K562 (cell line): ENCODE results near the gene DRD2. TPM values are rescaled to one million over a fixed set of nuclear protein-coding genes. Genes with fewer than 3 reads are reported as not detected.

Source experiments
- ATAC-seq: fragments of 200-7000 bp; cut with Tn5 transposase; 3 replicates; pipeline ENCODE4 v1.9.1; 2020; ENCODE audit warnings: moderate library complexity
- BruUV-seq: library from RNA; stranded (reverse); fragments of 400-500 nt; replicated peaks from 2 replicates; lab custom pipeline; 2021; lab: Mats Ljungman, UMichigan
- CTCF ChIA-PET: fragments of 300-600 bp; formaldehyde crosslinking; extraction: SDS; loops from one replicate; lab custom pipeline; 2021; ENCODE audit warnings: low intra/inter-chr PET ratio; lab: Yijun Ruan, JAX
- POLR2A ChIA-PET: fragments of 300-600, 350-650 bp; sonication (Branson Sonifier 250); formaldehyde crosslinking; extraction: SDS; loops from one replicate; lab custom pipeline; 2021; ENCODE audit warnings: antibody characterized with exemption, inconsistent platforms; lab: Yijun Ruan, JAX
- DNase-seq, 4 experiments: peaks; one replicate each; pipeline versions ENCODE4 v3.0.0 to v3.0.0-alpha.2; 2011 to 2018; ENCODE audit warnings: low spot score in 3 of 4, mixed read lengths in 3 of 4; ENCODE audit errors: extremely low read depth in 1 of 4
- FAIRE-seq: peaks from 2 replicates; lab custom pipeline; 2011; peaks lifted over from hg19 to GRCh38; lab: Jason Lieb, UNC
- H2AFZ ChIP-seq: 2 replicates; pipeline ENCODE4 v1.6.0; 2011; ENCODE audit warnings: low read depth, low read length, control low read depth, inconsistent platforms
- H3K27ac ChIP-seq: fragments of 200-600 bp; 3 replicates; pipeline ENCODE4 v1.8.0; 2011; ENCODE audit warnings: low read depth, mild to moderate bottlenecking, control low read depth, inconsistent platforms, low read length, moderate library complexity, mixed read lengths; ENCODE audit errors: extremely low read depth
- H3K27me3 ChIP-seq, 2 experiments: fragments of 300-600 bp in 1 of 2; 2 replicates in 1 of 2; 3 replicates in 1 of 2; pipeline versions ENCODE4 v1.6.0 to v1.8.0; 2011; ENCODE audit warnings: inconsistent platforms in 2 of 2, low read length in 2 of 2, mild to moderate bottlenecking in 1 of 2, mixed read lengths in 1 of 2, moderate library complexity in 1 of 2; ENCODE audit not compliant: control insufficient read depth in 2 of 2, insufficient read depth in 2 of 2
- H3K36me3 ChIP-seq: fragments of 300-600 bp; 3 replicates; pipeline ENCODE4 v1.8.0; 2011; ENCODE audit warnings: mild to moderate bottlenecking, low read length, inconsistent platforms; ENCODE audit not compliant: control insufficient read depth, insufficient read depth
- H3K4me1 ChIP-seq, 2 experiments: fragments of 200-600 bp in 1 of 2; replicated peaks in 1 of 2; 2 replicates in 1 of 2; 3 replicates in 1 of 2; pipeline versions ENCODE4 v1.5.1 to v1.8.0; 2011; ENCODE audit warnings: inconsistent platforms in 2 of 2, low read length in 2 of 2, mild to moderate bottlenecking in 1 of 2, mixed read lengths in 1 of 2, moderate library complexity in 1 of 2; ENCODE audit not compliant: control insufficient read depth in 2 of 2, insufficient read depth in 2 of 2
- H3K4me2 ChIP-seq: 2 replicates; pipeline ENCODE4 v1.6.1; 2011; ENCODE audit warnings: low read length, control low read depth, inconsistent platforms, mixed read lengths; ENCODE audit not compliant: insufficient read depth
- H3K4me3 ChIP-seq: fragments of 200-600 bp; sonication (generic), shearing (Covaris generic); 2 replicates; pipeline ENCODE4 v1.5.1; 2016; ENCODE audit warnings: control low read depth, inconsistent platforms
- H3K79me2 ChIP-seq: fragments of 200-600 bp; 3 replicates; pipeline ENCODE4 v1.8.0; 2011; ENCODE audit warnings: low read length, inconsistent platforms; ENCODE audit not compliant: control insufficient read depth, insufficient read depth
- H3K9ac ChIP-seq, 2 experiments: 2 replicates each; pipeline versions ENCODE4 v1.6.0 to v1.6.1; 2011; ENCODE audit warnings: low read depth in 2 of 2, low read length in 2 of 2, control low read depth in 1 of 2, inconsistent platforms in 1 of 2, mild to moderate bottlenecking in 1 of 2, mixed read lengths in 1 of 2; ENCODE audit not compliant: insufficient read depth in 1 of 2
- H3K9me1 ChIP-seq: one replicate; pipeline ENCODE4 v1.6.0; 2011; ENCODE audit warnings: inconsistent platforms, mild to moderate bottlenecking, low read length, moderate library complexity; ENCODE audit not compliant: control insufficient read depth, insufficient read depth
- H3K9me3 ChIP-seq: replicated peaks from 2 replicates; pipeline ENCODE4 v1.5.1; 2011; ENCODE audit warnings: low read depth, low read length, inconsistent platforms; ENCODE audit not compliant: control insufficient read depth, insufficient read depth
- H4K20me1 ChIP-seq: replicated peaks from 2 replicates; pipeline ENCODE4 v1.6.1; 2011; ENCODE audit warnings: low read length, inconsistent platforms, mixed read lengths; ENCODE audit not compliant: control insufficient read depth, insufficient read depth
- ATF3 ChIP-seq, 2 experiments: fragments of 450-650 bp in 1 of 2; sonication (generic) in 1 of 2; formaldehyde crosslinking in 1 of 2; IDR thresholded peaks in 1 of 2; conservative IDR thresholded peaks in 1 of 2; 2 replicates each; pipeline versions ENCODE4 v1.6.1 to v1.8.1; 2016 to 2023; ENCODE audit warnings: mild to moderate bottlenecking in 2 of 2, moderate library complexity in 2 of 2, inconsistent platforms in 1 of 2, missing genetic modification reagents in 1 of 2
- CBFA2T2 ChIP-seq: fragments of 450-650 bp; conservative IDR thresholded peaks from 2 replicates; pipeline ENCODE4 v1.6.1; 2017; ENCODE audit warnings: mild to moderate bottlenecking
- E2F8 ChIP-seq: fragments of 450-650 bp; IDR thresholded peaks from 2 replicates; pipeline ENCODE4 v1.7.1; 2018; ENCODE audit warnings: mild to moderate bottlenecking, low read depth; ENCODE audit not compliant: partially characterized antibody
- HNRNPL ChIP-seq: fragments of 200-400 bp; formaldehyde crosslinking; IDR thresholded peaks from 2 replicates; pipeline ENCODE4 v1.6.1; 2017; ENCODE audit warnings: low read depth, mild to moderate bottlenecking, low read length
- KLF10 ChIP-seq: fragments of 250-450 bp; sonication (Bioruptor Pico); IDR thresholded peaks from 2 replicates; pipeline ENCODE4 v1.6.1; 2021; ENCODE audit warnings: matching md5 sums
- PATZ1 ChIP-seq: fragments of 250-450 bp; sonication (Bioruptor Pico); IDR thresholded peaks from 2 replicates; pipeline ENCODE4 v1.5.0; 2020; ENCODE audit warnings: mild to moderate bottlenecking, borderline replicate concordance
- PML ChIP-seq: IDR thresholded peaks from 2 replicates; pipeline ENCODE4 v1.6.1; 2012; ENCODE audit warnings: low read length, inconsistent platforms
- POLR2A ChIP-seq: fragments of 450-650 bp; conservative IDR thresholded peaks from 2 replicates; pipeline ENCODE4 v1.6.1; 2016
- RAD21 ChIP-seq, 2 experiments: fragments of 250-450 bp in 1 of 2; fragments of 450-650 bp in 1 of 2; sonication (Bioruptor Pico) in 1 of 2; formaldehyde crosslinking in 1 of 2; IDR thresholded peaks in 1 of 2; conservative IDR thresholded peaks in 1 of 2; 2 replicates each; pipeline versions ENCODE4 v1.4.0 to v1.8.0; 2020 to 2022; ENCODE audit warnings: mild to moderate bottlenecking in 2 of 2, moderate library complexity in 1 of 2
- RUNX1 ChIP-seq: sonication (generic); IDR thresholded peaks from 2 replicates; pipeline ENCODE4 v1.6.1; 2016; ENCODE audit warnings: antibody characterized with exemption, low read depth
- SETDB1 ChIP-seq: IDR thresholded peaks from one replicate; pipeline ENCODE4 v1.6.1; 2012; ENCODE audit warnings: low read length, control low read depth, inconsistent platforms
- SMC3 ChIP-seq: conservative IDR thresholded peaks from 2 replicates; pipeline ENCODE4 v1.6.1; 2011; ENCODE audit warnings: low read depth, low read length, improper control_type of control experiment; ENCODE audit not compliant: insufficient read depth
- ZNF212 ChIP-seq: fragments of 450-650 bp; formaldehyde crosslinking; IDR thresholded peaks from 2 replicates; pipeline ENCODE4 v1.4.0; 2020; ENCODE audit warnings: mild to moderate bottlenecking
- ZNF316 ChIP-seq: fragments of 450-650 bp; IDR thresholded peaks from 2 replicates; pipeline ENCODE4 v1.6.1; 2016
- ZNF57 ChIP-seq: fragments of 450-650 bp; formaldehyde crosslinking; IDR thresholded peaks from 2 replicates; pipeline ENCODE4 v1.4.0; 2020; ENCODE audit warnings: mild to moderate bottlenecking, moderate library complexity
- WGBS: fragments of 100-300 bp; shearing (Covaris generic); methylation state at CpG from one replicate; pipeline ENCODE4 v1.1.6; 2016; ENCODE audit warnings: low coverage, mixed read lengths; ENCODE audit not compliant: insufficient coverage; ENCODE audit errors: missing lambda C conversion rate; 5-methylcytosine and 5-hydroxymethylcytosine counted together
- in situ Hi-C: fragments of 300-500 bp; cut with MboI; formaldehyde crosslinking; loops from 4 replicates; pipeline ENCODE4 v1.15.0; 2018; ENCODE audit warnings: inconsistent platforms, mixed read lengths
- intact Hi-C: fragments of 100-400 bp; cut with micrococcal nuclease; formaldehyde crosslinking; loops from 2 replicates; pipeline ENCODE4 v1.14.2; 2022
- polyA plus RNA-seq, 8 experiments: library from polyadenylated mRNA; depleted of rRNA in 4 of 8; stranded (reverse) in 5 of 8; unstranded in 3 of 8; fragments of >200 nt; fragmentation: Nextera tagmentation in 2 of 8; fragmentation: Illumina TruSeq in 1 of 8; extraction: Ambion mirVana in 2 of 8; extraction: Trizol in 1 of 8; gene quantifications; 2 replicates each; pipeline versions ENCODE4 v1.2.1 to v1.2.3, GENCODE V29; 2011 to 2014; ENCODE audit warnings: inconsistent platforms in 1 of 8, missing spikeins in 1 of 8
- total RNA-seq, 7 experiments: library from RNA; depleted of rRNA in 6 of 7; stranded (reverse); fragments of >200 nt in 6 of 7; fragmentation: Illumina TruSeq in 2 of 7; extraction: Trizol in 2 of 7; gene quantifications; 2 replicates each; pipeline versions ENCODE4 v1.2.1 to v1.2.3, GENCODE V29; 2011 to 2021; ENCODE audit warnings: low replicate concordance in 1 of 7
- TF ChIP-seq, protein P1 (sequence below): IDR thresholded peaks from 2 replicates; pipeline ENCODE4 v1.6.1; 2011; ENCODE audit not compliant: insufficient read length; ENCODE audit errors: extremely low read depth

Gene DRD2
- total and polyA plus RNA-seq, 9 of the 15 experiments (the other 6 are each of a cell fraction or from before 2014, with no cell fraction given) = not detected

DNA sequence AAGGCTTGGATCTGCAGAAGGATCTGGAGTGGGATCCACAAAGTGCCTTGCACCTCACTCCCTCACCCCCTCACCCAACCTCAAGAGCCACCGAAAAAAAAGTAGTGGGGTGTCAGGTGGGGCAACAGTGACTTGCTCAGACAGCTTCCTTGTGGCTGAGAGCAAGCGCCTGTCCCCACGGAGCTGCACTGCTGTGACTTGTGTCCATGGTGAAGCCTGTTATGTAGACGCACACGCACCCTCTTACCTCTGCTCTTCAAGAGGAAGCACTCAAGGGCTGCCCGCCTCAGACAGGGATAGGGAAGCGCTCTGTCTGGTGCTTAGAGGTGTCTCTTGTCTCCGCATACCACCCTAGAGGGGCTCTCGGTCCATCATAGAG, 1.2 kb downstream of the DRD2 start (continued):
- TF ChIP-seq POLR2A (no peak), CBFA2T2 (no peak), HNRNPL (no peak), KLF10 (no peak), SMC3 (no peak), E2F8 (no peak), PML (no peak), RAD21 (CRISPR knock-in tag; conservative IDR thresholded peaks at IDR 0.05 in 1 of 2, IDR thresholded peaks at IDR 0.05 in 1 of 2) (no peak), RUNX1 (no peak)

GRCh38 chr11:113472471-113472870, 2.7 kb downstream of the DRD2 start:
- 0% methylated on average over 1 of the region's 1 CpG for WGBS
- DNase-seq (no peak), ATAC-seq (no peak), FAIRE-seq (no peak)
- H3K4me3 ChIP-seq = no peak overlapping the region
- H2AFZ ChIP-seq = no peak overlapping the region
- H3K9ac ChIP-seq = no peak overlapping the region
- no peaks in the 10 kb centered on the region for H3K9me3 ChIP-seq
- H3K4me2 ChIP-seq = no peak overlapping the region
- no peak overlapping the region for H3K27ac ChIP-seq
- in situ Hi-C loops (no loop called here), intact Hi-C loops (no loop called here)
- H3K36me3 ChIP-seq = no peaks in the 10 kb centered on the region
- peaks cover 12 to 43% of the 10 kb centered on the region in 2 experiments; a peak in 3 of 5 replicates for H3K27me3 ChIP-seq
- BruUV-seq = no TSS peak
- H3K4me1 ChIP-seq = peaks cover 0 to 11% of the 10 kb centered on the region in 2 experiments; a peak in 2 of 5 replicates
- H3K79me2 ChIP-seq = no peaks in the 10 kb centered on the region
- no peaks in the 10 kb centered on the region for H3K9me1 ChIP-seq
- CTCF ChIA-PET = no interaction called here
- POLR2A ChIA-PET = no interaction called here
- H4K20me1 ChIP-seq = peaks cover 7% of the 10 kb centered on the region
- no peak for TF ChIP-seq ATF3 (IDR thresholded peaks at IDR 0.05)
- no peak for TF ChIP-seq ATF3 (CRISPR knock-in tag; conservative IDR thresholded peaks at IDR 0.05)
- no peak for TF ChIP-seq ZNF57 (CRISPR knock-in tag)
- no peak for TF ChIP-seq ZNF316
- TF ChIP-seq, protein P1, sequence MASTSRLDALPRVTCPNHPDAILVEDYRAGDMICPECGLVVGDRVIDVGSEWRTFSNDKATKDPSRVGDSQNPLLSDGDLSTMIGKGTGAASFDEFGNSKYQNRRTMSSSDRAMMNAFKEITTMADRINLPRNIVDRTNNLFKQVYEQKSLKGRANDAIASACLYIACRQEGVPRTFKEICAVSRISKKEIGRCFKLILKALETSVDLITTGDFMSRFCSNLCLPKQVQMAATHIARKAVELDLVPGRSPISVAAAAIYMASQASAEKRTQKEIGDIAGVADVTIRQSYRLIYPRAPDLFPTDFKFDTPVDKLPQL = no peak
- TF ChIP-seq PATZ1 (CRISPR knock-in tag) = no peak
- no peak for TF ChIP-seq SETDB1
- no peak for TF ChIP-seq ZNF212
